ENCODE data around the gene CREBBP. TPM values are rescaled to one million over a fixed set of nuclear protein-coding genes. Genes with fewer than 3 reads are reported as not detected.

Gene CREBBP
- total and polyA plus RNA-seq, 10 donors = 5.8 to 153 (median 99.9) TPM

- no peaks in the 10 kb centered on the region for H3K9me3 ChIP-seq
- H3K27me3 ChIP-seq (replicated peaks in 1 of 7) = no peaks in the 10 kb centered on the region
- H3K27ac ChIP-seq = no peak overlapping the region
- H3K4me1 ChIP-seq = peaks cover 0 to 18% (median 9%) of the 10 kb centered on the region in 6 donors
- 97 to 100% (median 100%) methylated on average over 3 of the region's 3 CpGs for WGBS, 5 donors
- peaks cover 0 to 100% (median 91%) of the 10 kb centered on the region in 6 donors for H3K36me3 ChIP-seq
- no peak overlapping the region for H3K4me3 ChIP-seq
- intact Hi-C loops (cut with DNase I; ENCODE audit: low total_unique reads) = no loop called here
- DNase-seq = no peak
- no peak for TF ChIP-seq POLR2A (IDR thresholded peaks at IDR 0.05)
- no peak for TF ChIP-seq POLR2AphosphoS5 (IDR thresholded peaks at IDR 0.05)
- no peak for TF ChIP-seq CTCF (IDR thresholded peaks at IDR 0.05 in 8 of 11, conservative IDR thresholded peaks at IDR 0.05 in 3 of 11)
These were observed 116.1 kb downstream of the CREBBP start for GRCh38 chr16:3764409-3764808.

GRCh38 chr16:3762107-3762750 lies 118.3 kb downstream of the CREBBP start:
- Histone ChIP-seq H3K27me3 (replicated peaks in 1 of 7) (no peaks in the 10 kb centered on the region), H3K4me3 (no peak overlapping the region), H3K4me1 (peaks cover 0 to 12% (median under 1%) of the 10 kb centered on the region in 6 donors), H3K9me3 (no peaks in the 10 kb centered on the region), H3K36me3 (peaks cover 0 to 100% (median 91%) of the 10 kb centered on the region in 6 donors), H3K27ac (no peak overlapping the region)
- TF ChIP-seq CTCF (IDR thresholded peaks at IDR 0.05 in 8 of 11, conservative IDR thresholded peaks at IDR 0.05 in 3 of 11) (no peak), POLR2A (IDR thresholded peaks at IDR 0.05) (no peak), POLR2AphosphoS5 (IDR thresholded peaks at IDR 0.05) (peak in 2 of 3 donors; percentile 7 to 44)
- WGBS, 5 donors = 93 to 95% (median 95%) methylated on average over 25 of the region's 25 CpGs
- intact Hi-C loops (cut with DNase I; ENCODE audit: low total_unique reads) = no loop called here
- no peak for DNase-seq

DNA sequence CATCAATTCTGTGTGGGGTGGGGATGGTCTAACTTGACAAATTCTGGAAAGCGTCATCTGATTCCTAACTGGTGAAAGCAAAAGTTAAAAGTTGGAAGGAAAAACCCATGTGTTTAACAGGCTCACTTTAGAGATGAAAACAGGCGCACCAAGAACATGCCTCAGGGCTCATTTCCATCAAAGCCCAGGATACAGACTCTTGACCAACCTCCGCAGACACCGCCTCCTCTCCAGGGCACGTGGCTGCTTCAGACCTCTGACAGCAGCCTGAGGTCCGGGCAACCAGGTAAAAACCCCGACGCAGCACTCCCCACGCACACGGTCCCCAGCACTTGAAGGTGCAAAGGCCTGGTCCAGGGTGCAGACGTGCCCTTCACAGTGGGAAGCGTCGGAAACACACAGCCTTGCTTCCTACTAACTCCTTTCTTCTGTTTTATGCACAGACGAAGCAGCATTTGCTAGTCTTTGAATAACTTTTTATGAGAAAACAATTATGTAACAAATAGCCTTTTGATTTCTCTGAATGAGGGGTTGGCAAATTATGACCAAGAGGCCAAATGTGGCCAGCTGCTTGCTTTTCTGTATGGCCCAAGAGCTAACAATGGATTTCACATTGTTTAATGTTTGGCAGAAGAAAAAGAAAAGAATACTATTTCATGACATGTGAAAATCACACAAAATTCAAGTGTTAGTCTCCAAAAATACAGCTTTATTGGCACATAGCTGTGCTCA lies 119.0 kb downstream of the CREBBP start:
- H3K4me1 ChIP-seq = peaks cover 0 to 7% (median 0%) of the 10 kb centered on the region in 6 donors
- H3K9me3 ChIP-seq = no peaks in the 10 kb centered on the region
- no peaks in the 10 kb centered on the region for H3K27me3 ChIP-seq (replicated peaks in 1 of 7)
- no peak for DNase-seq
- no peak overlapping the region for H3K4me3 ChIP-seq
- no peak overlapping the region for H3K27ac ChIP-seq
- intact Hi-C loops (cut with DNase I; ENCODE audit: low total_unique reads) = no loop called here
- peaks cover 0 to 100% (median 91%) of the 10 kb centered on the region in 6 donors for H3K36me3 ChIP-seq
- TF ChIP-seq POLR2AphosphoS5 (IDR thresholded peaks at IDR 0.05) (peak in 1 of 3 donors; percentile 39), CTCF (IDR thresholded peaks at IDR 0.05 in 8 of 11, conservative IDR thresholded peaks at IDR 0.05 in 3 of 11) (no peak), POLR2A (IDR thresholded peaks at IDR 0.05) (no peak)
- 92 to 96% (median 94%) methylated on average over 14 of the region's 14 CpGs for WGBS, 5 donors

- intact Hi-C loops (cut with DNase I; ENCODE audit: low total_unique reads) = no loop called here
- H3K9me3 ChIP-seq = no peaks in the 10 kb centered on the region
- 96 to 99% (median 97%) methylated on average over 6 of the region's 6 CpGs for WGBS, 5 donors
- TF ChIP-seq POLR2AphosphoS5 (IDR thresholded peaks at IDR 0.05) (no peak), POLR2A (IDR thresholded peaks at IDR 0.05) (no peak), CTCF (IDR thresholded peaks at IDR 0.05 in 8 of 11, conservative IDR thresholded peaks at IDR 0.05 in 3 of 11) (no peak)
- no peak overlapping the region for H3K4me3 ChIP-seq
- H3K4me1 ChIP-seq = peaks cover 0 to 7% (median 0%) of the 10 kb centered on the region in 6 donors
- H3K36me3 ChIP-seq = peaks cover 0 to 100% (median 89%) of the 10 kb centered on the region in 6 donors
- no peak overlapping the region for H3K27ac ChIP-seq
- DNase-seq = no peak
- H3K27me3 ChIP-seq (replicated peaks in 1 of 7) = no peaks in the 10 kb centered on the region
These were observed 120.0 kb downstream of the CREBBP start for GRCh38 chr16:3760518-3760917.
